CD4-positive, alpha-beta T cell (primary cell): Measurements from ENCODE around the gene PARD6G. TPM values are rescaled to one million over a fixed set of nuclear protein-coding genes. Genes with fewer than 3 reads are reported as not detected.

Experiments used
- ATAC-seq: fragments of 200-7000 bp; cut with Tn5 transposase; one replicate; pipeline ENCODE4 v1.10.0; 2022; ENCODE audit warnings: mild to moderate bottlenecking; ENCODE audit not compliant: poor library complexity
- CTCF ChIA-PET: fragments of 350-600 bp; sonication (Branson Sonifier 250); formaldehyde crosslinking; loops from one replicate; lab custom pipeline; 2021; ENCODE audit warnings: antibody characterized with exemption, inconsistent platforms; lab: Charles Lee
- POLR2A ChIA-PET: fragments of 350-600 bp; sonication (Branson Sonifier 250); formaldehyde crosslinking; loops from one replicate; lab custom pipeline; 2021; ENCODE audit warnings: antibody characterized with exemption, inconsistent platforms; lab: Charles Lee
- DNase-seq, 14 experiments: peaks; one replicate each; pipeline ENCODE4 v3.0.0-alpha.2; 2013 to 2020; ENCODE audit warnings: mixed read lengths in 2 of 14
- H3K27ac ChIP-seq, 2 donors: one replicate each; pipeline versions ENCODE4 v1.5.1 to v1.7.0; 2013; ENCODE audit warnings: low read length in 2 of 2, low read depth in 1 of 2, mild to moderate bottlenecking in 1 of 2
- H3K27me3 ChIP-seq, 2 experiments: 1 replicate in 1 of 2; 2 replicates in 1 of 2; pipeline versions ENCODE4 v1.6.1 to v1.7.0; 2013; ENCODE audit warnings: low read length in 2 of 2, control low read depth in 1 of 2, mild to moderate bottlenecking in 1 of 2, moderate library complexity in 1 of 2; ENCODE audit not compliant: insufficient read depth in 2 of 2, control insufficient read depth in 1 of 2
- H3K36me3 ChIP-seq: one replicate; pipeline ENCODE4 v1.6.1; 2013; ENCODE audit warnings: low read length, control low read depth; ENCODE audit not compliant: insufficient read depth
- H3K4me1 ChIP-seq: one replicate; pipeline ENCODE4 v1.6.1; 2013; ENCODE audit warnings: low read length, control low read depth; ENCODE audit not compliant: insufficient read depth
- H3K4me3 ChIP-seq: one replicate; pipeline ENCODE4 v1.5.1; 2013; ENCODE audit warnings: mild to moderate bottlenecking, low read length, moderate library complexity
- H3K9me3 ChIP-seq, 2 experiments: 1 replicate in 1 of 2; 2 replicates in 1 of 2; pipeline versions ENCODE4 v1.6.1 to v1.7.0; 2013; ENCODE audit warnings: low read length in 2 of 2, mild to moderate bottlenecking in 2 of 2, control low read depth in 1 of 2, moderate library complexity in 1 of 2; ENCODE audit not compliant: control insufficient read depth in 1 of 2, insufficient read depth in 1 of 2
- H3K27ac Mint-ChIP-seq: one replicate; pipeline ENCODE4 v1.8.0; 2020; ENCODE audit warnings: mixed read lengths
- H3K27me3 Mint-ChIP-seq: one replicate; pipeline ENCODE4 v1.8.0; 2021; ENCODE audit warnings: mixed read lengths
- H3K36me3 Mint-ChIP-seq: one replicate; pipeline ENCODE4 v1.8.0; 2021; ENCODE audit warnings: low read depth, mixed read lengths
- H3K4me1 Mint-ChIP-seq: one replicate; pipeline ENCODE4 v1.8.0; 2021; ENCODE audit warnings: low read depth, mixed read lengths
- H3K4me3 Mint-ChIP-seq: one replicate; pipeline ENCODE4 v1.8.0; 2020; ENCODE audit warnings: mild to moderate bottlenecking, mixed read lengths
- H3K9me3 Mint-ChIP-seq: one replicate; pipeline ENCODE4 v1.8.0; 2020; ENCODE audit warnings: mixed read lengths
- intact Hi-C, 2 experiments: fragments of 100-400 bp; cut with DNase I in 1 of 2; cut with micrococcal nuclease in 1 of 2; formaldehyde crosslinking; loops; one replicate each; pipeline versions ENCODE4 v1.15.1 to v1.9.0; 2023 to 2025; cut with DNase I, micrococcal nuclease
- total RNA-seq, 174 experiments: library from RNA in 2 of 174; stranded (reverse) in 2 of 174; gene quantifications; one replicate each; pipeline ENCODE4 v1.2.3 and lab custom pipeline; 2021 to 2026
- TF ChIP-seq, protein P1 (sequence below): fragments of 200-600 bp; IDR thresholded peaks from one replicate; pipeline ENCODE4 v1.8.0; 2022; ENCODE audit warnings: antibody characterized with exemption, mild to moderate bottlenecking

The PARD6G gene
- total RNA-seq, 2 experiments from 2014 or later: 0.38 to 1.1 TPM

DNA sequence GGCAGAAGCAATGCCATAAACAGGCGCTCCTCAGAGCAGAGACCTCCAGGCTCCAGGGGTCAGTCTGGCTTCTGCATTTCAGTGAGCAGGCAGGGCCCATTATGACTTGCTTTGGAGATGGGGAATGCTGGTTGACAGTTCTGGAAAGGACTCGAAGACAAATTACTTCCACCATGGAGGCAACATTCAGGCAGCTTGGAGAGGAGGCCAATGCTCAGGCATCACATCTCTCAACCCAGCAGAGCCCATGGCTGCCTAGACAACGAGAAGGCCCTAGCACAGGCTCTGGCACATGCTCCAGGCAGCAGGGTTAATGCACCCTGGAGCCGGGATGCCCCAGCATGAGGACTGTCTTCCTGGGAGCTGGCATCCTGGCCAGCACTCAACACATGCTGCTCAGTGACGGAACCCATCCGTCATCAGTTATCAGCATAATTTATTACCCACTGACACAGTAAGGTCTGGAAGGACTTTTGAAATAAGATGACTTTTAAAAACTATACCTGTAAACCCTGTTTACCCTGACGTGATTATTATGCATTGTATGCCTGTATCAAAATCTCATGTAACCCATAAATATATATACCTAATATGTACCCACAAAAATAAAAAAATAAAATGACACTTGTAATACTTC, 85.4 kb downstream of the PARD6G start:
- Histone ChIP-seq H3K4me3 (no peak overlapping the region), H3K9me3 (peaks cover 12 to 39% of the 10 kb centered on the region in 2 experiments), H3K27me3 (peaks cover 17 to 31% of the 10 kb centered on the region in 2 experiments), H3K27ac (no peak overlapping the region), H3K4me1 (no peaks in the 10 kb centered on the region), H3K36me3 (no peaks in the 10 kb centered on the region)
- intact Hi-C loops: no loop called here
- DNase-seq: no peak
- TF ChIP-seq, protein P1, sequence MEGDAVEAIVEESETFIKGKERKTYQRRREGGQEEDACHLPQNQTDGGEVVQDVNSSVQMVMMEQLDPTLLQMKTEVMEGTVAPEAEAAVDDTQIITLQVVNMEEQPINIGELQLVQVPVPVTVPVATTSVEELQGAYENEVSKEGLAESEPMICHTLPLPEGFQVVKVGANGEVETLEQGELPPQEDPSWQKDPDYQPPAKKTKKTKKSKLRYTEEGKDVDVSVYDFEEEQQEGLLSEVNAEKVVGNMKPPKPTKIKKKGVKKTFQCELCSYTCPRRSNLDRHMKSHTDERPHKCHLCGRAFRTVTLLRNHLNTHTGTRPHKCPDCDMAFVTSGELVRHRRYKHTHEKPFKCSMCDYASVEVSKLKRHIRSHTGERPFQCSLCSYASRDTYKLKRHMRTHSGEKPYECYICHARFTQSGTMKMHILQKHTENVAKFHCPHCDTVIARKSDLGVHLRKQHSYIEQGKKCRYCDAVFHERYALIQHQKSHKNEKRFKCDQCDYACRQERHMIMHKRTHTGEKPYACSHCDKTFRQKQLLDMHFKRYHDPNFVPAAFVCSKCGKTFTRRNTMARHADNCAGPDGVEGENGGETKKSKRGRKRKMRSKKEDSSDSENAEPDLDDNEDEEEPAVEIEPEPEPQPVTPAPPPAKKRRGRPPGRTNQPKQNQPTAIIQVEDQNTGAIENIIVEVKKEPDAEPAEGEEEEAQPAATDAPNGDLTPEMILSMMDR: no peak
- Mint-ChIP-seq H3K9me3 (peaks cover 4% of the 10 kb centered on the region), H3K36me3 (no peaks in the 10 kb centered on the region), H3K4me1 (peaks cover 4% of the 10 kb centered on the region), H3K4me3 (no peak overlapping the region), H3K27ac (no peak overlapping the region), H3K27me3 (peaks cover 47% of the 10 kb centered on the region)
- ChIA-PET POLR2A (no interaction called here), CTCF (no interaction called here)
- ATAC-seq: no peak

DNA sequence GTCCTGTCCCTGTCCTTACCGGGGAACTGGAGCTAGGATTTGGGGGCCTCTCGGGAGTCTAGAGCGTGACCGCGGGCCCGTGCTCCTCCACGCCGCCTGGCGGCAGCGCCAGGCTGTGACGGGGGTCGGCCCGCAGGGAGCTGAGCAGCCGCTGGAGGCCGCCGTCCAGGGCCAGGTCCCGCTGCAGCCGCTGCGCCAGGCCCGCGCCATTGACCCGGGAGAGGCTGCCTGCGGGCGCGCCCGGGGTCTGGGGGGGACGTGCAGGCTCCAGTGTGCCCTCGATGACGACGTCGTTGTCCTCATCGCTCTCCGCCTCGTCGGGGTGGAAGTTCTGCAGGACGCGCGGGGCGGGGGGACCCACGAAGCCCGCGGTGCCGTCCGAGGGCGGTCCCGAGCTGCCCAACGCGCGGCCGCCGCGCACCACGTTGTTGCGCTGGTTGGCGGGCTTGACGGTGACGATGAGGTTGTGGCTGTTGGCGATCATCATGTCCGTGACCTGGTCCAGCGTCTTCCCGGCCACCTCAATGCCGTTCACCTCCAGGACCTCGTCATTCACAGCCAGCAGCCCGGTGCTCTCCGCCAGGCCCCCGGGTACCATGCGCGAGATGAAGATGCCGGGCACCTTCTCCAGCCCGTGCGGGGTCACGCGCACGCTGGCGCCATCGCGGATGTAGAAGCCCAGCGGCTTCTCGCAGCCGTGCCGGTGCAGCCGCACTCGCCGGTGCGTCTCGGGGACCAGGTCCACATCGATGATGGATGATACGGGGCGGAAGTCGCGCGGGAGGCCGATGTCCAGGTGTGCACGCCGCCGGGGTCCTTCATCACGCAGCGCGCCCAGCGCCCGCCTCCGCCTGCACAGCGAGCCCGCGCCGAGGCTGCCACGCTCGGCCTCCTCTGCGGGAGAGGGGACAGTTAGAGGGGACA, 87.3 kb downstream of the PARD6G start:
- DNase-seq: peak in 10 of 14 experiments; percentile 3 to 69 (median 27)
- Mint-ChIP-seq H3K36me3 (no peaks in the 10 kb centered on the region), H3K27ac (no peak overlapping the region), H3K4me1 (peaks cover 4% of the 10 kb centered on the region), H3K9me3 (peaks cover 4% of the 10 kb centered on the region), H3K4me3 (peak overlapping the region; percentile 30), H3K27me3 (peaks cover 44% of the 10 kb centered on the region)
- TF ChIP-seq, protein P1: peak; percentile 59
- Histone ChIP-seq H3K9me3 (peaks cover 10 to 25% of the 10 kb centered on the region in 2 experiments), H3K4me1 (no peaks in the 10 kb centered on the region), H3K27ac (no peak overlapping the region), H3K27me3 (peaks cover 14 to 31% of the 10 kb centered on the region in 2 experiments), H3K36me3 (no peaks in the 10 kb centered on the region), H3K4me3 (peak overlapping the region; percentile 19)
- ChIA-PET CTCF (interaction anchor here (0.6 kb wide), 2 partner anchors 376 to 495 kb away, joined by 3 read pairs; no protein-coding TSS in a partner anchor), POLR2A (no interaction called here)
- intact Hi-C loops: no loop called here
- peak; percentile 84 for ATAC-seq

DNA sequence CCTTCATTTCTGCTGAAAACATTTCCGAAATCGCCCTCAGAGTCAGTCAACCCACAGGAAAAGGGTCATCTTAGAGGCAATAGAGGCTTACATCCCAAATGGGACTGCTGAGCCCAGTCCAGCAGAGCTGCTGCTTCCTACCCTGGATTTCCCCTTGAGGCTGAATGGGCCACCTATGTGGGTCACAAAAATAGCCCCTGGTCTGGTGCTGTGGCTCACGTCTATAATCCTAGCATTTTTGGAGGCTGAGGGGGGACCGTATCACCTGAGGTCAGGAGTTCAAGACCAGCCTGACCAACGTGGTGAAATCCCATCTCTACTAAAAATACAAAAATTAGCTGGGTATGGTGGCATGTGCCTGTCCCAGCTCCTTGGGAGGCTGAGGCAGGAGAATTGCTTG, 88.9 kb downstream of the PARD6G start:
- Mint-ChIP-seq H3K27ac (no peak overlapping the region), H3K4me1 (peaks cover 4% of the 10 kb centered on the region), H3K4me3 (no peak overlapping the region), H3K36me3 (no peaks in the 10 kb centered on the region), H3K27me3 (peaks cover 31% of the 10 kb centered on the region), H3K9me3 (no peaks in the 10 kb centered on the region)
- ChIA-PET CTCF (interaction anchor here (0.5 to 1.7 kb wide), 5 partner anchors 13 to 52 kb away, joined by 3 to 5 read pairs (median 3); no protein-coding TSS in a partner anchor), POLR2A (no interaction called here)
- no peak for ATAC-seq
- TF ChIP-seq, protein P1: no peak
- Histone ChIP-seq H3K4me1 (no peaks in the 10 kb centered on the region), H3K9me3 (peaks cover 0 to 11% of the 10 kb centered on the region in 2 experiments), H3K36me3 (no peaks in the 10 kb centered on the region), H3K27ac (no peak overlapping the region), H3K27me3 (peaks cover 9 to 25% of the 10 kb centered on the region in 2 experiments), H3K4me3 (no peak overlapping the region)
- DNase-seq: no peak
- intact Hi-C loops: no loop called here
